Measurements from ENCODE around the gene ELL. TPM values are rescaled to one million over a fixed set of nuclear protein-coding genes. Genes with fewer than 3 reads are reported as not detected.

The ELL gene
- total RNA-seq, 1 donor from 2014 or later, result 25.3 TPM

- Histone ChIP-seq H3K4me1 (peaks cover 82% of the 10 kb centered on the region), H3K4me3 (peak overlapping the region in 1 of 2 donors; percentile 61)
- intact Hi-C loops (cut with DNase I), result no loop called here
Observed at GRCh38 chr19:18428173-18428786, 93.6 kb downstream of the ELL start.

DNA sequence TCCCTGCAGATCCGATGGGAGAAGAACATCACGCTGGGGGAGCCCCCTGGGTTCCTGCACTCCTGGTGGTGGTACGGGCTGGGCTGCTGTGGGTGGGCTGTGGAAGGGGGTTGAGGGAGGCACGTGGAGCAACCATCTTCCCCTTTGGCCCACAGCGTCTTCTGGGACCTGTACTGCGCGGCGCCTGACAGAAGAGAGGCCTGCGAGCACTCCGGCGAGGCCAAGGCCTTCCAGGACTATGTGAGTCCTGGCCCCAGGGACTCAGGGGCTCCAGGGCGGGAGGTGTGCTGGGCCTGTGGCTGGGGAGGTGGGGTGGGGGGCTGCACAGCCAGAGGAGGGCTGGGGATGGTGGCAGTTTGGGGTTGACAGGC, 94.1 kb downstream of the ELL start:
- no peak for DNase-seq (ENCODE audit: extremely low spot score in 2 of 2)
- Histone ChIP-seq H3K36me3 (no peaks in the 10 kb centered on the region), H3K4me3 (no peak overlapping the region), H3K27me3 (no peaks in the 10 kb centered on the region), H3K27ac (peak overlapping the region; percentile 81), H3K9me3 (no peaks in the 10 kb centered on the region), H3K4me1 (peaks cover 82% of the 10 kb centered on the region)
- intact Hi-C loops (cut with DNase I), result no loop called here
- TF ChIP-seq CTCF (IDR thresholded peaks at IDR 0.05) (no peak), POLR2A (IDR thresholded peaks at IDR 0.05) (no peak), POLR2AphosphoS5 (IDR thresholded peaks at IDR 0.05; ENCODE audit: insufficient read depth in 1 of 2, low read depth in 1 of 2) (no peak)

More at GRCh38 chr19:18428173-18428786, 93.6 kb downstream of the ELL start:
- Histone ChIP-seq H3K27me3 (no peaks in the 10 kb centered on the region), H3K9me3 (no peaks in the 10 kb centered on the region), H3K36me3 (no peaks in the 10 kb centered on the region), H3K27ac (peak overlapping the region; percentile 81)
- DNase-seq (ENCODE audit: extremely low spot score in 2 of 2), result no peak
- TF ChIP-seq CTCF (IDR thresholded peaks at IDR 0.05) (no peak), POLR2AphosphoS5 (IDR thresholded peaks at IDR 0.05; ENCODE audit: insufficient read depth in 1 of 2, low read depth in 1 of 2) (no peak), POLR2A (IDR thresholded peaks at IDR 0.05) (no peak)

DNA sequence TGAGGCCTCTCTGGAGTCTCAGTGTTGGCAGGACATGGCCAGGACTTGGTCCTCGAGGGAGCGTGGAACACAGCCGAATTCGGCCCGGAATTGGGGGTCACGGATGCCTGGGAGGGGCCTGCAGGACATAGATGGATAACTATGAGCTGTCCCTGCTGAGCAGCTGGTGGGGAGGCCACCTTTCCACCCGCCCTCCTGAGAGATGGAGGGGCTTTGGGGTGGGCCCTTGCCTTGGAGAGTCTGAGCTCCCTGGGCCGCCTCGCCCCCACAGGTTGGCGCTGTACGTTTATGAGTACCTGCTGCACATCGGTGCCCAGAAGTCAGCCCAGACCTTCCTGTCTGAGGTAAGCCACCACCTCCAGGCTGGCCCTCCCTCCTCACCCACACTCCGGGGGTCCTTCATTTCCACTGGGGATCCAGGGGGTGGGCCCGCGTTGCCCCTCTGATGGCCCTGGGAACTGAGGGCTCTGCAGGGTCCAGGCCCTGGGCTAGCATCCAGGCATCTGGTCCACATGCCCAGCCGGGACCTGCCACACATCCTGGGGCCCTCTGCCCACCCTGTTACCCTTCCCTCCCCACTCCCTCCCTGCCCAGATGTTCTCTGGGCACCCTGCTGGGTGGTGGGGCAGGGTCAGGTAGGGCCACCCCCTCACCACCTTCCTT, 94.7 kb downstream of the ELL start:
- Histone ChIP-seq H3K4me1 (peaks cover 82% of the 10 kb centered on the region), H3K27me3 (no peaks in the 10 kb centered on the region), H3K36me3 (no peaks in the 10 kb centered on the region), H3K9me3 (no peaks in the 10 kb centered on the region), H3K27ac (peak overlapping the region; percentile 86), H3K4me3 (no peak overlapping the region)
- intact Hi-C loops (cut with DNase I), result no loop called here
- DNase-seq (ENCODE audit: extremely low spot score in 2 of 2), result no peak
- no peak for TF ChIP-seq CTCF (IDR thresholded peaks at IDR 0.05)
- TF ChIP-seq POLR2A (IDR thresholded peaks at IDR 0.05), result no peak
- TF ChIP-seq POLR2AphosphoS5 (IDR thresholded peaks at IDR 0.05; ENCODE audit: insufficient read depth in 1 of 2, low read depth in 1 of 2), result no peak

DNA sequence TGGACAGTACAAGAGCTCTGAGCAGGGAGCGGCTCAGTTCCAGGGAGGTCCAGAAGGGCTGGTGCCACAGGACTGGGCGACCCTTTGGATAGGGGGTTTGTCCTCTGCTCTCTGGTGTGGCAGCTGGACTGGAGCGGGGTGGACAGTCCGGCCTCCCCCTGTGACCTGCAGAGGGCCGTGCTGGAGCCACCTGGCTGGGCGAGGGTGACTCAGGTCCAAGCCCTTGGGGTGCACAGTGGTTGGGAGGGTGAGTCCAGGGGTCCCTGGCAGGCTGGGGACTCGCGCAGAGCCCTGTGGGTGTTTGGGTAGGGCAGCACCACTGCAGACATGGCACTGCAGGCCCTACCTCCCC, 95.5 kb downstream of the ELL start:
- TF ChIP-seq CTCF (IDR thresholded peaks at IDR 0.05) (no peak), POLR2AphosphoS5 (IDR thresholded peaks at IDR 0.05; ENCODE audit: insufficient read depth in 1 of 2, low read depth in 1 of 2) (no peak)
- Histone ChIP-seq H3K27ac (peak overlapping the region; percentile 86), H3K9me3 (no peaks in the 10 kb centered on the region), H3K36me3 (no peaks in the 10 kb centered on the region), H3K4me1 (peaks cover 89% of the 10 kb centered on the region), H3K27me3 (no peaks in the 10 kb centered on the region), H3K4me3 (no peak overlapping the region)
- no peak for DNase-seq (ENCODE audit: extremely low spot score in 2 of 2)
- intact Hi-C loops (cut with DNase I), result no loop called here
